ENCODE data around the gene GRID1. TPM values are rescaled to one million over a fixed set of nuclear protein-coding genes. Genes with fewer than 3 reads are reported as not detected.
"Not testable (repeated sequence)": the region's sequence is repeated elsewhere in the genome, so short reads cannot be mapped to it uniquely, and the experiment has no call there.

The GRID1 gene
- total RNA-seq, 1 donor from 2014 or later = under 0.01 TPM

DNA sequence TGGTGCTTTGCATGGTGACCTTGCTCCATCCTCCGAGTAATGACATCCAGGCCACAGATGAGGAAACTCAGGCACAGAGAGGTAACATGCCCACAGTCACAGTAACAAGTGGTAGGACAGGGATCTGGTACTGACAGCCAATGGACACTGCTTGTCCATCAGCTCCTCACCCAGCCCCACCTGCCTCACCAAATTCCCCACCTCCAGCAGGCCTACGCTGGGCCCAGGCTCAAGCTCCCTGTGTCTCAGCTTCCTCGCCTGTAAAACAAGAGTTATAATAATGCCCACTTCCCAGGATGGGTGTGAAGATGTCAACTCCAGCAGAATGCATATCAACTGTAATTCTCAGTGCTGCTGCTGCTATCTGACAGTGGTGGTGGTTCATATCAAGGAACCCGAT, 123.8 kb downstream of the GRID1 start:
- no peak overlapping the region for H3K4me3 ChIP-seq (ENCODE audit: low read depth, low read length)
- DNase-seq (ENCODE audit: low read depth) (no peak), FAIRE-seq (no peak)
- no peaks in the 10 kb centered on the region for H3K36me3 ChIP-seq (ENCODE audit: control insufficient read depth, insufficient read depth, low read length)
- TF ChIP-seq, protein P1, sequence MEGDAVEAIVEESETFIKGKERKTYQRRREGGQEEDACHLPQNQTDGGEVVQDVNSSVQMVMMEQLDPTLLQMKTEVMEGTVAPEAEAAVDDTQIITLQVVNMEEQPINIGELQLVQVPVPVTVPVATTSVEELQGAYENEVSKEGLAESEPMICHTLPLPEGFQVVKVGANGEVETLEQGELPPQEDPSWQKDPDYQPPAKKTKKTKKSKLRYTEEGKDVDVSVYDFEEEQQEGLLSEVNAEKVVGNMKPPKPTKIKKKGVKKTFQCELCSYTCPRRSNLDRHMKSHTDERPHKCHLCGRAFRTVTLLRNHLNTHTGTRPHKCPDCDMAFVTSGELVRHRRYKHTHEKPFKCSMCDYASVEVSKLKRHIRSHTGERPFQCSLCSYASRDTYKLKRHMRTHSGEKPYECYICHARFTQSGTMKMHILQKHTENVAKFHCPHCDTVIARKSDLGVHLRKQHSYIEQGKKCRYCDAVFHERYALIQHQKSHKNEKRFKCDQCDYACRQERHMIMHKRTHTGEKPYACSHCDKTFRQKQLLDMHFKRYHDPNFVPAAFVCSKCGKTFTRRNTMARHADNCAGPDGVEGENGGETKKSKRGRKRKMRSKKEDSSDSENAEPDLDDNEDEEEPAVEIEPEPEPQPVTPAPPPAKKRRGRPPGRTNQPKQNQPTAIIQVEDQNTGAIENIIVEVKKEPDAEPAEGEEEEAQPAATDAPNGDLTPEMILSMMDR (IDR thresholded peaks at IDR 0.05; ENCODE audit: insufficient read depth, low read length, severe bottlenecking) = no peak
- no peaks in the 10 kb centered on the region for H3K27me3 ChIP-seq (ENCODE audit: control insufficient read depth, insufficient read depth, low read length)

DNA sequence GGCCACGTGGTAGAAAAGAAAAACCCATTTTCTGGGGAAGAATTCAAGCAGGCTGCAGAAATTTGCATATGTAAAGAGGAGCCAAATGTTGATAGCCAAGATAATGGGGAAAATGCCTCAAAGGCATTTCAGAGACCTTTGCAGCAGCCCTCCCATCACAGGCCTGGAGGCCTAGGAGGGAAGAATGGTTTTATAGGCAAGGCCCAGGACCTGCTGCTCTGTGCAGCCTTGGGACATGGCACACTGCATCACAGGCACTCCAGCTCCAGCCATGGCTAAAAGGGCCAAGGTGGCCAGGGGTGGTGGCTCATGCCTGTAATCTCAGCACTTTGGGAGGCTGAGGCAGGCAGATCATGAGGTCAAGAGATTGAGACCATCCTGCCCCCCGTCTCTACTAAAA, 128.5 kb downstream of the GRID1 start:
- not testable (repeated sequence) for H3K27me3 ChIP-seq (ENCODE audit: control insufficient read depth, insufficient read depth, low read length); FAIRE-seq; H3K4me3 ChIP-seq (ENCODE audit: low read depth, low read length); H3K36me3 ChIP-seq (ENCODE audit: control insufficient read depth, insufficient read depth, low read length); DNase-seq (ENCODE audit: low read depth)

DNA sequence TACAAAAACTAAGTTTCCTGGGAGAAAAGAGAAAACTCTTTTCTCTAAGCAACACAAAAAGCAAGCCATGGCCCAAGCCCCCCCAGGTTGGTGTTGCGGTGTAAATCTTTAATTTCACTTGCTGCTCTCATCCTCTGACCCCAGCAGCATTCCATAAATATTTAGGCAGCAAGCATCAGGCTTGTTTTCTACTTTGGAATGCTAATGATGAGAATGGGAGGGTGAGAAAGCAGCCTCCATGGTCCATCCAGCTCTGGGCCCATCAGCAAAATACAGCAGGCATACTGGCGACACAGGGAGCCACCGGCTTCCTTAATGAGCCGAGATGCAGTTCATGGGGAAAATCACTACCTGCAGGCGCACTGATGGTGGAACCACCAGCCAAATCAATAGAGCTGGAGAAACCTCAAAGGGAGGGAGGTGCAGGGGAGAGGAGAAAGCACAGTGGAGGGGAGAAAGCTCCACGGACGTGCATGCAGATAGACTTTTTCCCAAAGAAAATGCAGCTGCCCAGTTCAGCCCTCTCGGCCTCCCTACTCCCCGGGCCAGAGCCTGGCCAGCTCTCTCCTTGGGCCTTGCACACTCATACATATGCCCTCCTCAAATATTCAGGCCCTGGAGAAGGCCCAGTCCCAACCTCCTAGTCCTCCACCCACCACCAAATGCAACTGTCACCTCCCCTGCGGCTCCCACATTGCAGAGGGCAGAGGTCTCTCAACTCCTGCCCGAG, 131.9 kb downstream of the GRID1 start:
- Histone ChIP-seq H3K36me3 (ENCODE audit: control insufficient read depth, insufficient read depth, low read length) (no peaks in the 10 kb centered on the region), H3K27me3 (ENCODE audit: control insufficient read depth, insufficient read depth, low read length) (no peaks in the 10 kb centered on the region), H3K4me3 (ENCODE audit: low read depth, low read length) (no peak overlapping the region)
- FAIRE-seq = no peak
- TF ChIP-seq, protein P1 (IDR thresholded peaks at IDR 0.05; ENCODE audit: insufficient read depth, low read length, severe bottlenecking) = no peak
- no peak for DNase-seq (ENCODE audit: low read depth)

DNA sequence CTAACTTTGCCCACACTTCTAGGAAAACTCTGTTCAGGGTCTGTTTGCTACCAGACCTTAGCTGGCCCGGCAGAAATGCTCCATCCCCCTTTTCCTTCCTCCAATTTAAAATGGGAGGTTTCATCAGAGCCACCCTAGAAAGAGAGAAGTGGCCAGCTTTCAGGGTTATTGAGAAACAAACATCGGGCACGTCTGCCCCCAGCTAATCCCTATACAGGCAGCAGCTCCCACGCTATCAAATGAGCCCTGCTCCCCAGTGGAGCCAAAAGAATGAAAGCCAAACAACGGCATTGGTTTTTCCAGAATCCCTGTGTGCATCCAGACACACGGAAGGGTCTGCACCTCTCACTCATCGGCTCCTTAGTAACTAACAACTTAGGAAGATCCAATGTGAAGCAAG, 132.5 kb downstream of the GRID1 start:
- DNase-seq (ENCODE audit: low read depth) (no peak), FAIRE-seq (no peak)
- Histone ChIP-seq H3K4me3 (ENCODE audit: low read depth, low read length) (no peak overlapping the region), H3K27me3 (ENCODE audit: control insufficient read depth, insufficient read depth, low read length) (no peaks in the 10 kb centered on the region), H3K36me3 (ENCODE audit: control insufficient read depth, insufficient read depth, low read length) (no peaks in the 10 kb centered on the region)
- TF ChIP-seq, protein P1 (IDR thresholded peaks at IDR 0.05; ENCODE audit: insufficient read depth, low read length, severe bottlenecking) = no peak

DNA sequence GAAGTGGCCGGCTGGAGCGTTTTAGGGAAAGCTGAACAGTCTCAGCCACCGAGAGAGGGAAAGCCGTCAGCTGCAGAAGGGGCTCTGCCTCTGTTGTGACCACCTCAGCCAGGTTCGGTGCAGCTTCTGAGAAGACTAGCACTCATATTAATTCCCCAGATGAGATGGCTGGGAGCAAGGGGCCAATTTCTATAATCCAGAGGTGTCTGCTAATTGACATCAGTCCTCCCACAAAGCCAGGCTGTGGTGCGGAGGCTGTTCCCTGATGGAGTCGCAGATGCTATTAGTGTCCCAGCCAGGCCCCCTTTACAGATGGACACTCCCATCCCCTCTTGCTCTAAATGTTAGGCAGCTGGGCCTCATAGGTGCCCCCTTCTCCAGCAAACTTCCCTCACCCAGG, 133.5 kb downstream of the GRID1 start:
- H3K36me3 ChIP-seq (ENCODE audit: control insufficient read depth, insufficient read depth, low read length) = no peaks in the 10 kb centered on the region

DNA sequence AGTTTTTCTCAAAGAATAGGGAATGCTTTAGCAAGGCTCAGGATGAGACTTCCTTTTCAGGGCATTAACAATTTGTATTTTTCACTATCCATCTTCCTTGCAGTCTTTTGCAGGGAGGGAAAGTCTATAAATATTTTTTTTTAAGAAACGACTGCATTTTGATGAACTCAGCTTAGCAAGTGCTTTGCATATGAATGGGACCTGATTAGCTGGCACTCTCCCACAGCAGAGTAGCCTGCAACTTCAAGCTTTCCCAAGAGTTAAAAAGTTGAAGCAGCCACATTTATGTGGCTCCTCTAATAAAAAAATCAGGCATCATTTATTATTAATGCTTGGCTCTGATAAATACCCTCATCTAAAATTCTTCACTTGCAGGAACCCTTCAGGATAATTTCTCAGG, 134.0 kb downstream of the GRID1 start:
- FAIRE-seq = no peak
- TF ChIP-seq, protein P1 (IDR thresholded peaks at IDR 0.05; ENCODE audit: insufficient read depth, low read length, severe bottlenecking) = no peak
- no peaks in the 10 kb centered on the region for H3K27me3 ChIP-seq (ENCODE audit: control insufficient read depth, insufficient read depth, low read length)
- no peak overlapping the region for H3K4me3 ChIP-seq (ENCODE audit: low read depth, low read length)
- DNase-seq (ENCODE audit: low read depth) = no peak
- no peaks in the 10 kb centered on the region for H3K36me3 ChIP-seq (ENCODE audit: control insufficient read depth, insufficient read depth, low read length)

More for the DNA sequence above, 133.5 kb downstream of the GRID1 start:
- Histone ChIP-seq H3K4me3 (ENCODE audit: low read depth, low read length) (no peak overlapping the region), H3K27me3 (ENCODE audit: control insufficient read depth, insufficient read depth, low read length) (no peaks in the 10 kb centered on the region)
- FAIRE-seq = no peak
- TF ChIP-seq, protein P1 (IDR thresholded peaks at IDR 0.05; ENCODE audit: insufficient read depth, low read length, severe bottlenecking) = no peak
- no peak for DNase-seq (ENCODE audit: low read depth)

Measured in bronchial epithelial cell (primary cell).